Caco-2 (cell line): ENCODE data around the gene LRP1B. TPM values are rescaled to one million over a fixed set of nuclear protein-coding genes. Genes with fewer than 3 reads are reported as not detected.

Source experiments
- BruUV-seq: library from RNA; stranded (reverse); fragments of 400-500 nt; replicated peaks from 2 replicates; lab custom pipeline; 2021; lab: Mats Ljungman, UMichigan
- CTCF ChIA-PET: fragments of 300-600 bp; sonication (Branson Sonifier 250); formaldehyde crosslinking; loops from one replicate; lab custom pipeline; 2022; ENCODE audit warnings: antibody characterized with exemption; lab: Charles Lee
- POLR2A ChIA-PET: fragments of 300-600 bp; sonication (Branson Sonifier 250); formaldehyde crosslinking; loops from one replicate; lab custom pipeline; 2022; ENCODE audit warnings: antibody characterized with exemption; lab: Charles Lee
- DNase-seq, 2 experiments: peaks; one replicate each; pipeline versions ENCODE4 v3.0.0 to v3.0.0-alpha.2; 2020 to 2022
- H3K27me3 ChIP-seq: replicated peaks from 2 replicates; pipeline ENCODE4 v1.6.0; 2011; ENCODE audit warnings: low read length; ENCODE audit not compliant: control insufficient read depth, insufficient read depth
- H3K36me3 ChIP-seq: 2 replicates; pipeline ENCODE4 v1.5.1; 2011; ENCODE audit warnings: low read length; ENCODE audit not compliant: control insufficient read depth, insufficient read depth
- H3K4me1 ChIP-seq: fragments of 250-450 bp; sonication (Bioruptor Pico); 2 replicates; pipeline ENCODE4 v1.5.1; 2020; ENCODE audit warnings: mild to moderate bottlenecking
- H3K4me3 ChIP-seq: 2 replicates; pipeline ENCODE4 v1.5.1; 2011; ENCODE audit warnings: low read depth, mild to moderate bottlenecking, control low read depth, low read length
- H3K9me3 ChIP-seq: fragments of 250-450 bp; sonication (Bioruptor Pico); 2 replicates; pipeline ENCODE4 v1.5.1; 2020; ENCODE audit warnings: mild to moderate bottlenecking, moderate library complexity
- H3K27ac Mint-ChIP-seq: one replicate; pipeline ENCODE4 v1.8.0; 2022; ENCODE audit warnings: mixed read lengths; ENCODE audit not compliant: unreplicated experiment
- H3K27me3 Mint-ChIP-seq: one replicate; pipeline ENCODE4 v1.8.0; 2022; ENCODE audit warnings: mixed read lengths; ENCODE audit not compliant: insufficient read depth, unreplicated experiment
- H3K36me3 Mint-ChIP-seq: one replicate; pipeline ENCODE4 v1.8.0; 2022; ENCODE audit warnings: mild to moderate bottlenecking, mixed read lengths; ENCODE audit not compliant: insufficient read depth, unreplicated experiment
- H3K4me1 Mint-ChIP-seq: one replicate; pipeline ENCODE4 v1.8.0; 2022; ENCODE audit warnings: low read depth, mixed read lengths; ENCODE audit not compliant: unreplicated experiment
- H3K4me3 Mint-ChIP-seq: one replicate; pipeline ENCODE4 v1.8.0; 2022; ENCODE audit warnings: mild to moderate bottlenecking, moderate library complexity, mixed read lengths; ENCODE audit not compliant: unreplicated experiment
- H3K9me3 Mint-ChIP-seq: one replicate; pipeline ENCODE4 v1.8.0; 2022; ENCODE audit warnings: mixed read lengths; ENCODE audit not compliant: unreplicated experiment
- CTCF ChIP-seq, 2 experiments: fragments of 200-600 bp in 1 of 2; IDR thresholded peaks; 1 replicate in 1 of 2; 2 replicates in 1 of 2; pipeline versions ENCODE4 v1.5.1 to v1.8.0; 2011 to 2022; ENCODE audit warnings: antibody characterized with exemption in 1 of 2, control low read depth in 1 of 2, inconsistent platforms in 1 of 2, low read depth in 1 of 2, low read length in 1 of 2, mild to moderate bottlenecking in 1 of 2, moderate library complexity in 1 of 2; ENCODE audit not compliant: insufficient read depth in 1 of 2, severe bottlenecking in 1 of 2, unreplicated experiment in 1 of 2
- intact Hi-C: fragments of 100-400 bp; cut with micrococcal nuclease; formaldehyde crosslinking; loops from one replicate; pipeline ENCODE4 v1.10.0; 2022; ENCODE audit not compliant: unreplicated experiment
- total RNA-seq: library from RNA; stranded (reverse); gene quantifications from 2 replicates; pipeline ENCODE4 v1.2.3, GENCODE V29; 2022

The LRP1B gene
- total RNA-seq, 1 experiment from 2014 or later = not detected

GRCh38 chr2:140601342-140601741 lies 1529.5 kb downstream of the LRP1B start:
- DNase-seq = no peak
- POLR2A ChIA-PET = no interaction called here
- Histone ChIP-seq H3K9me3 (no peaks in the 10 kb centered on the region), H3K36me3 (no peaks in the 10 kb centered on the region), H3K27me3 (no peaks in the 10 kb centered on the region), H3K4me3 (no peak overlapping the region), H3K4me1 (no peaks in the 10 kb centered on the region)
- intact Hi-C loops = no loop called here
- CTCF ChIA-PET = no interaction called here
- no peaks in the 10 kb centered on the region for H3K36me3 Mint-ChIP-seq
- H3K4me3 Mint-ChIP-seq = no peak overlapping the region
- no peaks in the 10 kb centered on the region for H3K9me3 Mint-ChIP-seq
- no TSS peak for BruUV-seq
- TF ChIP-seq CTCF (IDR thresholded peaks at IDR 0.05; ENCODE audit: insufficient read depth in 1 of 2, low read depth in 1 of 2, low read length in 1 of 2, severe bottlenecking in 1 of 2, unreplicated experiment in 1 of 2) = no peak
- no peaks in the 10 kb centered on the region for H3K4me1 Mint-ChIP-seq
- peaks cover 9% of the 10 kb centered on the region for H3K27me3 Mint-ChIP-seq
- no peak overlapping the region for H3K27ac Mint-ChIP-seq

GRCh38 chr2:140600116-140600515 lies 1530.7 kb downstream of the LRP1B start:
- no TSS peak for BruUV-seq
- Histone ChIP-seq H3K4me3 (no peak overlapping the region), H3K9me3 (no peaks in the 10 kb centered on the region), H3K27me3 (no peaks in the 10 kb centered on the region), H3K4me1 (no peaks in the 10 kb centered on the region), H3K36me3 (no peaks in the 10 kb centered on the region)
- Mint-ChIP-seq H3K4me3 (no peak overlapping the region), H3K36me3 (no peaks in the 10 kb centered on the region), H3K27ac (no peak overlapping the region), H3K27me3 (peaks cover 5% of the 10 kb centered on the region), H3K4me1 (no peaks in the 10 kb centered on the region), H3K9me3 (no peaks in the 10 kb centered on the region)
- POLR2A ChIA-PET = no interaction called here
- intact Hi-C loops = no loop called here
- no peak for TF ChIP-seq CTCF (IDR thresholded peaks at IDR 0.05; ENCODE audit: insufficient read depth in 1 of 2, low read depth in 1 of 2, low read length in 1 of 2, severe bottlenecking in 1 of 2, unreplicated experiment in 1 of 2)
- no peak for DNase-seq
- CTCF ChIA-PET = no interaction called here

DNA sequence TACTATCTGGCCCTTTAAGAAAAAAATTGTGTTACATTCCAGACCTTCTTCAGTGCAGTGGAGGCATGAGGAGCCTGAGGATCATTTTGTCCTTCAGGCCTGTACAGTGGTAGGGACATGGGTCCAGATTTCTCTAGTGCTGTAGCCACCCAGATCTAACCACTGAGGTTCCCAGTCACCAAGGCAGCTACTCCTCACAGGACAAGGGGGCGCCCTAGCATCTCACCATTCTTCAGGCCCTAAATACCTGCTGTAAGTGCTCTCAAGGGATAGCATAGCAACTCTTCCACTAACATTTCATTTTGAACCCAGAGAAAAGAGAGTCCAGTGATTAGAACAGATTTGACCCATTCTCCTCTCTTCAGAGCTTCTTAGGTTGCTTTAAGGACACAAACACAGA lies 1533.0 kb downstream of the LRP1B start:
- Mint-ChIP-seq H3K4me1 (no peaks in the 10 kb centered on the region), H3K27me3 (peaks cover 3% of the 10 kb centered on the region), H3K36me3 (no peaks in the 10 kb centered on the region), H3K4me3 (no peak overlapping the region), H3K9me3 (no peaks in the 10 kb centered on the region), H3K27ac (no peak overlapping the region)
- intact Hi-C loops = no loop called here
- H3K36me3 ChIP-seq = no peaks in the 10 kb centered on the region
- ChIA-PET CTCF (no interaction called here), POLR2A (no interaction called here)
- H3K9me3 ChIP-seq = no peaks in the 10 kb centered on the region
- no peaks in the 10 kb centered on the region for H3K27me3 ChIP-seq
- no peak for DNase-seq
- no peak overlapping the region for H3K4me3 ChIP-seq
- no TSS peak for BruUV-seq
- no peak for TF ChIP-seq CTCF (IDR thresholded peaks at IDR 0.05; ENCODE audit: insufficient read depth in 1 of 2, low read depth in 1 of 2, low read length in 1 of 2, severe bottlenecking in 1 of 2, unreplicated experiment in 1 of 2)
- no peaks in the 10 kb centered on the region for H3K4me1 ChIP-seq
